ENCODE data around the gene MECR.
"Not testable (repeated sequence)": the region's sequence is repeated elsewhere in the genome, so short reads cannot be mapped to it uniquely, and the experiment has no call there.

The MECR gene

DNA sequence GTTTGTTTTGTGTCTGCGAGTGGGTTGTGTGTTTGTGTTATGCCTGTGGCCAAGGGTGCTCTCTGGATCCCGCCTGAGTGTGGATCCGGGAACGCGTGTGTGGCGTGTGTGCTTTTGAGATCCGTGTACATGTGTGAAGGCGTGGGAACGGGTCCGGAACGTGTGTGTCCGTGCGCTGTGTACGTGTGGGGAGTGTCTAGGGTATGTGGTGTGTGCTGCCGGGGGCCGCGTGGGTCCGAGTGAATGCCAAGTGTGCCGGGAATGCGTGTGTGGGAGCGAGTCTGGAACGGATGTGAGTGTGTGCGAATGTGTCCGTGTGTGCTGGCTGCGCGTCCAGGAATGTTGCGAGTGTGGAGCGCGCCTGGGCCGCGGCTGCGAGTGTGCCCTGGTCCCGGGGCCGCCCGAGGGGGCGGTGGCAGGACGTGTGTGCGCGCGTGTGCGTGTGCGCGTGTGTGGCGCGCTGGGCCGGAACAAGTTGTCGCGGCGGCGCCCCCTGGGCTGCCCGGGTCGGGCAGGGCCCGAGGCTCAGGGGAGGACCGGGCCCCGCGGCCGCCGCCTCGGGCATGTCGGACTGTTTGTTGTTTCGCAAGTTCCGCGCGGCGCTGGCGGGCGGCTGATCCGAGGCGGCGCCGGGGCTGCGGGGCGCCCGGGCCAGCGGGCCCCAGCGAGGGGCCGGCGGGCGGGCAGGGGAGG is 6.5 kb upstream of the MECR start:
- H3K4me3 ChIP-seq (ENCODE audit: low read length): peak overlapping the region; percentile 99
- DNase-seq (ENCODE audit: low read depth): peak; percentile 48
- TF ChIP-seq, protein P1, sequence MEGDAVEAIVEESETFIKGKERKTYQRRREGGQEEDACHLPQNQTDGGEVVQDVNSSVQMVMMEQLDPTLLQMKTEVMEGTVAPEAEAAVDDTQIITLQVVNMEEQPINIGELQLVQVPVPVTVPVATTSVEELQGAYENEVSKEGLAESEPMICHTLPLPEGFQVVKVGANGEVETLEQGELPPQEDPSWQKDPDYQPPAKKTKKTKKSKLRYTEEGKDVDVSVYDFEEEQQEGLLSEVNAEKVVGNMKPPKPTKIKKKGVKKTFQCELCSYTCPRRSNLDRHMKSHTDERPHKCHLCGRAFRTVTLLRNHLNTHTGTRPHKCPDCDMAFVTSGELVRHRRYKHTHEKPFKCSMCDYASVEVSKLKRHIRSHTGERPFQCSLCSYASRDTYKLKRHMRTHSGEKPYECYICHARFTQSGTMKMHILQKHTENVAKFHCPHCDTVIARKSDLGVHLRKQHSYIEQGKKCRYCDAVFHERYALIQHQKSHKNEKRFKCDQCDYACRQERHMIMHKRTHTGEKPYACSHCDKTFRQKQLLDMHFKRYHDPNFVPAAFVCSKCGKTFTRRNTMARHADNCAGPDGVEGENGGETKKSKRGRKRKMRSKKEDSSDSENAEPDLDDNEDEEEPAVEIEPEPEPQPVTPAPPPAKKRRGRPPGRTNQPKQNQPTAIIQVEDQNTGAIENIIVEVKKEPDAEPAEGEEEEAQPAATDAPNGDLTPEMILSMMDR (IDR thresholded peaks at IDR 0.05; ENCODE audit: insufficient read depth, low read depth, low read length, missing control alignments): no peak

DNA sequence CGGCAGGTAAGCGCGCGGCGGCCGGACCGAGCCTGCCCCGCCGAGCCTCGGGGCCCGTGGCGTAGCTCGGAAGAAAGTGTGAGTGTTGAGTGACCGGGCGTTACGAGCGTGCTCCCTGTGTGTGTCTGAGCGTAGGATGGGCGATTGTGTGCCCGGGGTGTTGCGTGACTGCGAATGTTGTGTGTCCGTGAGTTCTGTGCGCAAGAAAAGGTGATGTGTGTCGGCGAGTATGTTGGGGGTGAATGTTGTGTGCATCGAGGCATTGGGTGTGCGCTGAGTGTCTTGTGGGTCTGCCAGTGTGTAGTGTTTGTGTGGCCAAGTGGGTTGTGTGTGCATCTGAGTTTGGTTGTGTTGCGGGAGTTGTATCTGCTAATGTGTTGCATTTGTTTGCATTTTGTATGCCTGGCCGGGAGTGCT is 6.0 kb upstream of the MECR start:
- peak overlapping the region; percentile 99 for H3K4me3 ChIP-seq (ENCODE audit: low read length)
- DNase-seq (ENCODE audit: low read depth): peak; percentile 54
- TF ChIP-seq, protein P1 (IDR thresholded peaks at IDR 0.05; ENCODE audit: insufficient read depth, low read depth, low read length, missing control alignments): no peak

DNA sequence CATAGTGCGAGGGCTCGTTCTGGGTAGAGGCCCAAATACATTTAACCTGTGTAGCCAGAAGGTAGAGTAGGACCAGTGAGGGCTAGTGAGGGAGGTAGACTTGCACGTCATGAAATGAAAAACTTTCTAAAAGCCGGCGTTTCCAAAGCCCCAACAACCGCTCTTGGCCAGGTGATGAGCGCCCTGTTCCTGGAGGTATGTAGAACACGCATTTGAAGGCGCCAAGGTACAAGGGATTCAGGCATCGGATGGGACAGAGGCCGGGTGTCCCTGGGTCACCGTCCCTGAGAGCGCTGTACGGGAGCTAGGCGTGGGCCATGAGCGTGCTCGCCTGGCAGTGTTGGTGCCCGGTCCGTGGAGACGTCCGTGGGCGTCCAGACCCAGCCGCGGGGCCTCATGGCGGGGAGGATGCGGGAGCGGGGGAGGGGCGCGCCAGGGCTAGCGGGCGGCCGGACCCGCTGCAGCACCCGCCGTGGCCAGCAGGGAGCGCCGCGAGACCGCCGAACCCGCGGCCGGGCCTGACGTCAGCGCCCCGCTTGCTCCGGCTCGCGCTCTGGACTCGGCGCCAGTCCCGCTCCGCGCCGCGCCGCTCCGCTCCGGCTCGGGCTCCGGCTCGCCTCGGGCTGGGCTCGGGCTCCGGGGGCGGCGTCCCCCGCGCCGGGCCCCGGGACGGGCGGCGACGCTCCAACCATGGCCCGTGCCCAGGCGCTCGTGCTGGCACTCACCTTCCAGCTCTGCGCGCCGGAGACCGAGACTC is 5.4 kb upstream of the MECR start, which contains the start of gene PTPRU:
PTPRU (plus strand) TSS at position 568 of the 757 bp plus-strand sequence; CDS start at position 691, 123 bp downstream.
- peak; percentile 78 for DNase-seq (ENCODE audit: low read depth)
- TF ChIP-seq, protein P1 (IDR thresholded peaks at IDR 0.05; ENCODE audit: insufficient read depth, low read depth, low read length, missing control alignments): peak; percentile 22

DNA sequence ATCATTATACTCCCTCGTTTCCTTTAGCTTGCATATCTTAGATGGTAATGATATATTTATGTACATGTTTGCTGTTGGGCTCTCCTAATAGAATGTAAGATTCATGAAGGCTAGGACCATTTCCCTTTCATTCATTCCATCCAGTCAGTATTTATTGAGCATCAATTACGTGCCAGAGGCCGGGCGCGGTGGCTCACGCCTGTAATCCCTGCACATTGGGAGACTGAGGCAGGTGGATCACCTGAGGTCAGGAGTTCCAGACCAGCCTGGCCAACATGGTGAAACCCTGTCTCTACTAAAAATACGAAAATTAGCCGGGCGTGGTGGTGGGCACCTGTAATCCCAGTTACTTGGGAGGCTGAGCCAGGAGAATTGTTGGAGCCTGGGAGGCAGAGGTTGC is 4.1 kb upstream of the MECR start:
- DNase-seq (ENCODE audit: low read depth); H3K4me3 ChIP-seq (ENCODE audit: low read length): not testable (repeated sequence)

More for the DNA sequence above, 5.4 kb upstream of the MECR start, which contains the start of gene PTPRU:
- peak within 1 kb of the TSS; percentile 99 for H3K4me3 ChIP-seq (ENCODE audit: low read length)

DNA sequence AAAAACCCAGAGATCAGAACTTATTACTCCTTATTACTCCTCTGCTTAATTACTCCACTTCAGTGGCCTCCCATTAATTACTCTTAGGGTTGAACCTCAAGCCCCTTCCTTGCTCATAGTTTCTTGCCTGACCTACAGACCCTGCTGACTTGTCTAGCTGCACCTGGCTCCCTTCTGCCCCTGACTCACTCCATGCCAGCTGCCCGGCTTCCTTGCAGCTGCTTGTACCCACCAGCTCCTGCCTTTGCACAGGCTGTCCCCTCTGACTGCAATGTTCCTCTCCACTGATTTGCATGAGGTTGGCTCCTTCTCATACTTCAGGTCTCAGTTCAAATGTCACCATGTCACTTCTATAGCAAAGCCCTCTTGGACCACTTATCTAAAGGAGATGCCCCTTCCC is 3.7 kb upstream of the MECR start:
- TF ChIP-seq, protein P1 (IDR thresholded peaks at IDR 0.05; ENCODE audit: insufficient read depth, low read depth, low read length, missing control alignments): no peak
- no peak for DNase-seq (ENCODE audit: low read depth)
- H3K4me3 ChIP-seq (ENCODE audit: low read length): no peak overlapping the region

DNA sequence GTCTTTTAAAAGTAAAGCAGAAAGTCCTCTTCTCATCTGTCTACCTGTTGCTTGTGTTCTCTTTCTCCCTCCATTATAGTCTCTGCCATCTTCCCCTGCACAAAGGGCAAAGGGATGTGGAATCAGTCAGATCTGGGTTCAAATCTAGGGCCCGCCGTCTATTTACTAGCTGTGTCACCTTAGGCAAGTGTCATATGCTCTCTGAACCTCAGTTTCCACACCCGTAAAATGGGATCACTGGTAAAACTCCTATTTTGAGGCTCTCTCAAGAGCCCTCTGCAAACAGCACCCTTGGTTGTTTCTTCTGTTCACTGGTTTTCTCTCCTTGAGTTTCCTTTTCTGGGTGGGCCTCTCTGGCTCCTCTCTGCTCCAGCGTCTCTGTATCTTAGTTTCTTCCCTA is 3.0 kb upstream of the MECR start:
- DNase-seq (ENCODE audit: low read depth): no peak
- TF ChIP-seq, protein P1 (IDR thresholded peaks at IDR 0.05; ENCODE audit: insufficient read depth, low read depth, low read length, missing control alignments): no peak
- H3K4me3 ChIP-seq (ENCODE audit: low read length): no peak overlapping the region

DNA sequence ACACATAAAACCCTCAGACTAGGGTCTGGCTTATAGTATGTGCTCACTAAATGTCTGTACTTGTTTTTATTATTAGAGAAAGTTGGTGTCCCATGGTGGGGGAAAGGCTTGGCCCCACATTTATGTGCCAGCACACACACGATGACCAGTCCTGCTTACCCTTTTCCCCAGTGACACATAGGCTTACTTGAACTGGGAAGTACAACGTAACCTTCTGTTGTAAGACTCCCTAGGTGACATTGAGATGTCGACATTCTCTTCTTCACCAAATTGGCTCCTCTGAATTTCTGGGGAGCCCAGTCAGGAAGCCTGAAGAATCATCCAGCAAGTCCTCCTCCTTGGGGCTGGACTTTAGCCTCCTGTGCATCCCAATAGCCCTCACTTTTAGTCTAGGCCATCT is 1.7 kb upstream of the MECR start:
- no peak overlapping the region for H3K4me3 ChIP-seq (ENCODE audit: low read length)
- DNase-seq (ENCODE audit: low read depth): no peak
- TF ChIP-seq, protein P1 (IDR thresholded peaks at IDR 0.05; ENCODE audit: insufficient read depth, low read depth, low read length, missing control alignments): no peak
